IgD-negative memory B cell (primary cell): ENCODE data around the gene PRTG. TPM values are rescaled to one million over a fixed set of nuclear protein-coding genes. Genes with fewer than 3 reads are reported as not detected.
A peak's percentile ranks its signal among the peaks of the same experiment; 100 is the strongest.
"Not testable (repeated sequence)": the region's sequence is repeated elsewhere in the genome, so short reads cannot be mapped to it uniquely, and the experiment has no call there.

Experiments used
- H3K27ac Mint-ChIP-seq, 3 donors: one replicate each; pipeline ENCODE4 v1.8.0; 2020 to 2022; ENCODE audit warnings: mild to moderate bottlenecking in 3 of 3, mixed read lengths in 3 of 3, moderate library complexity in 1 of 3
- H3K27me3 Mint-ChIP-seq: one replicate; pipeline ENCODE4 v1.8.0; 2021; ENCODE audit warnings: mixed read lengths
- H3K36me3 Mint-ChIP-seq: one replicate; pipeline ENCODE4 v1.8.0; 2020; ENCODE audit warnings: mild to moderate bottlenecking, mixed read lengths
- H3K4me1 Mint-ChIP-seq, 3 donors: one replicate each; pipeline ENCODE4 v1.8.0; 2020 to 2022; ENCODE audit warnings: mixed read lengths in 3 of 3, mild to moderate bottlenecking in 1 of 3
- H3K4me3 Mint-ChIP-seq, 4 donors: one replicate each; pipeline ENCODE4 v1.8.0; 2020 to 2022; ENCODE audit warnings: mild to moderate bottlenecking in 4 of 4, mixed read lengths in 4 of 4, moderate library complexity in 3 of 4
- H3K9me3 Mint-ChIP-seq, 3 donors: one replicate each; pipeline ENCODE4 v1.8.0; 2020 to 2021; ENCODE audit warnings: mixed read lengths in 3 of 3, mild to moderate bottlenecking in 1 of 3
- polyA plus RNA-seq: library from polyadenylated mRNA; unstranded; fragments of 300-500 nt; fragmentation: Illumina TruSeq; gene quantifications from one replicate; pipeline ENCODE4 v1.2.3, GENCODE V29; 2021

The PRTG gene
- polyA plus RNA-seq, 1 donor from 2014 or later: not detected

DNA sequence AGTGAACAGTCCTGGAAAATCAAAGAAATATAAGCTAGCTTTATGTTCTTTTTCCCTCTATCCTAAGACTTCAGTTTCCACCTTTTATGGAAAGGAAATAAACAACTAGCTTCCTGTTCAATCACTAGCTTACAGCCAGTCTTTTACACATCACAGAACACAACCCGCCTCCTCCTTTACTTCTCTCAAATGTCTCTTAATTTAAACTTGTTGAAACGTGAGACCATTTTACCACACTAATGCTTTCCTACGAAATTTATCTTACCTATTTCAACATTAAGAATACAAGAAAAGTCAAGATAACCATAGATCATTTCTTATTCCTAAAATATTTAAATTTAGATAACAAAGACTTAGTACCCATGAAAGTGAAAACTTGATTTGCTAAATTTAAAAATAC lies 6.2 kb downstream of the PRTG start:
- H3K36me3 Mint-ChIP-seq: no peaks in the 10 kb centered on the region
- H3K4me1 Mint-ChIP-seq: no peaks in the 10 kb centered on the region
- H3K27ac Mint-ChIP-seq: no peak overlapping the region
- H3K4me3 Mint-ChIP-seq: no peak overlapping the region
- peaks cover 12% of the 10 kb centered on the region for H3K27me3 Mint-ChIP-seq
- no peaks in the 10 kb centered on the region for H3K9me3 Mint-ChIP-seq

DNA sequence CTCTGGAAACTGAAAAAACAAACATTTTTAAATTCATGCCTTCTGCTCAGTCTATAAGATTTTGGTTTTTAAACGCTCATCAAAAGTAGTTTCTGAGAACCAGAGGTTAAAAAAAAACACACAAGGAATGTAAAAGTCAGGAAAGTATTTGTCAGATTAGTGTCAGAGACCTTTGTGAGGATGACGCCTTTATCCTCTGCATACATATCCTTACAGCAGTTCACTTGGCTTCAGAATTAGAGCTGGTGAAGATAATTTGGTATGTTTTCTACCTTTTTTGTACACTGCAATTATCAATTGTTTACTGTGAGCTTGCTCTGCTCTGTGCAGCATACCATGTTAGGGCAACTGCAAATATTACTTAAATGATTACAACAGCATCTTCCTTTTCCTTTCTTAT lies 8.3 kb downstream of the PRTG start:
- H3K4me3 Mint-ChIP-seq: no peak overlapping the region

DNA sequence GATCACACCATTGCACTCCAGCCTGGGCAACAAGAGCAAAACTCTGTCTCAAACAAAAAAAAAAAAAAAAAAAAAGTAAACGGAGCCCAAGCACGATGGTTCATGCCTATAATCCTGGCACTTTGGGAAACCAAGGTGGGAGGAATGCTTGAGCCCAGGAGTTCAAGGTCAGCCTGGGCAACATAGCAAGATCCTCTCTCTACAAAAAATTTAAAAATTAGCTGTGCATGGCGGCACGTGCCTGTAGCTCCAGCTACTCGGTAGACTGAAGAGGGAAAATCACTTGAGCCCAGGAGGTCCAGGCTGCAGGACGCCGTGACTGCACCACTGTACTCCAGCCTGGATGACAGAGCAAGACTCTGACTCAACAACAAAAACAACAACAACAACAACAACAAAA lies 9.5 kb downstream of the PRTG start:
- H3K36me3 Mint-ChIP-seq, H3K27ac Mint-ChIP-seq, H3K4me3 Mint-ChIP-seq: not testable (repeated sequence)

More for the DNA sequence above, 8.3 kb downstream of the PRTG start:
- Mint-ChIP-seq H3K4me1 (no peaks in the 10 kb centered on the region), H3K27ac (no peak overlapping the region), H3K9me3 (no peaks in the 10 kb centered on the region), H3K27me3 (peaks cover 11% of the 10 kb centered on the region), H3K36me3 (no peaks in the 10 kb centered on the region)

DNA sequence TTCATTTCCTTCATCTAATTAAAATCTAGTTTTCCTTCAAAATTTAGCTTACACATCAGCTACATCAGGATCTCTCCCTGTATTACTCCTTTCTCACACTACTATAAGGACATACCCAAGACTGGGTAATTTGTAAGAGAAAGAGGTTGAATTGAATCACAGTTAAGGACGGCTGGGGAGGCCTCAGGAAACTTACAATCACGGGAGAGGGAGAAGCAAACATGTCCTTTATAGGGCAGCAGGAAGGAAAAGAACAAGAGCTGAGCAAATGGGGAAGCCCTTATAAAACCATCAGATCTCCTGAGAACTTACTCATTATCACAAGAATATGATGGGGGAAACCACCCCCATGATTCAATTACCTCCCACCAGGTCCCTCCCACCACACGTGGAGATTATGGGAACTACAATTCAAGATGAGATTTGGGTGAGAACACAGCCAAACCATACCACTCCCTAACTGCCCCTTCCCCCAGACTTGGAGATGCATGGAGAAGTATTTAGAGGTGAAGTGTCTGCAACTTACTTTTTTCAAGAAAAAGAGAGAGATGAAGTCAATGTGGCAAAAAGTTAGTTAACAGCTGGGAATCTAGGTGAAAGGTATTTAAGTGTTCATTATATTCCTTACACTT lies 21.3 kb downstream of the PRTG start:
- Mint-ChIP-seq H3K4me1 (peaks cover 0 to 3% (median 0%) of the 10 kb centered on the region in 3 donors), H3K9me3 (peaks cover 0 to 5% (median 4%) of the 10 kb centered on the region in 3 donors), H3K27me3 (peaks cover 26% of the 10 kb centered on the region), H3K27ac (no peak overlapping the region), H3K36me3 (no peaks in the 10 kb centered on the region), H3K4me3 (peak overlapping the region in 1 of 4 donors; percentile 14)

More for the DNA sequence above, 9.5 kb downstream of the PRTG start:
- not testable (repeated sequence) for H3K4me1 Mint-ChIP-seq, H3K27me3 Mint-ChIP-seq, H3K9me3 Mint-ChIP-seq

DNA sequence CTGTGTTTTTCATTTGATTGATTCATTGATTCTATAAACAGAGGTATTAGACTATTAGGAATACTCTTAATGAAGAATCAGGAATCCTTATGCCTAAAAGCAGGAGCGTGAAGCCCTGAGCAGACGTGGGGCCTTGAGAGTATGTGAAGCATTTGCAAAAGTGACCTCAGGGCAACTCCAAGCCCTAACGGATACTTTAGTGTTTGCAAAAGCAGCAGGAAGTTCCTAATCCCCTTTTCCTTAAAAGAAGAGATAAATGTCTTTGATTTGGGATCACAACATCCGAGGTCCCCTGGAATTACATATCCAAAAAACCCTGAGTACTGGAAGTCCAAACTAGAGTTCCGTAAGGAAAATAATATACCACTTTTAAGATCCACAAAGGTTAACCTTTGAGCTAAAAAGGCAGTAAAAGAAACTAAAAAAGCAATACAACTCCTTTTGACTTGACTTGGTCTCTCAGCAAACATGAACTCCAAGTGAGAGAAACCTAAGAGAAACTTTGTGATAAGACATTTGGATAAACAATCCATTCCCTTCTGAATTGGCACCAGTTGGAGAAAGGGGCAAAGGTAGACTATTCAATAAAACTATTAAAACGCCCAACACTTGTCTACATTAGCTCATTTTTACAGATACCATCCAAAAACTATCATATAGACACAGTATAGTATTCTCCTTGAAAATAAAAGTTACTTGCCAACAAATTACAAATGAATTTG lies 27.4 kb downstream of the PRTG start:
- Mint-ChIP-seq H3K27ac (no peak overlapping the region), H3K4me3 (no peak overlapping the region), H3K4me1 (peaks cover 0 to 3% (median 0%) of the 10 kb centered on the region in 3 donors), H3K27me3 (peaks cover 4% of the 10 kb centered on the region), H3K9me3 (peaks cover 0 to 2% (median 0%) of the 10 kb centered on the region in 3 donors), H3K36me3 (no peaks in the 10 kb centered on the region)

DNA sequence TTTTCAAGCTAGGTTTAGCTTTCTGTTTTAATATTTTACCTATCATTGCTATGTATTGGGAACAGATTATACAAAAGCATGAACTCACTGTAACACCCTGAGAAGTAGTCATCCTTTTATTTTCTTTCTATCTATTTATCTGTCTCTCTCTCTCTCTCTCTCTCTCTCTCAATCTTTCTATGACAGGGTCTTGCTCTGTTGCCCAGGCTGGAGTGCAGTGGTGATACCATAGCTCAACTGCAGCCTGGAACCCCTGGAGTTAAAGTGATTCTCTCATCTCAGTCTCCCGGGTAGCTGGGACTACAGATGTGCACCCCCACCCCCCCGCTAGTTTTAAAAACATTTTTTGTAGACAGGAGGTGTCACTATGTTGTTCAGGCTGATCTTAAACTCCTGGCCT lies 28.9 kb downstream of the PRTG start:
- Mint-ChIP-seq H3K4me3 (no peak overlapping the region), H3K36me3 (no peaks in the 10 kb centered on the region), H3K27me3 (peaks cover 4% of the 10 kb centered on the region), H3K9me3 (no peaks in the 10 kb centered on the region), H3K4me1 (peaks cover 0 to 3% (median 0%) of the 10 kb centered on the region in 3 donors), H3K27ac (no peak overlapping the region)

DNA sequence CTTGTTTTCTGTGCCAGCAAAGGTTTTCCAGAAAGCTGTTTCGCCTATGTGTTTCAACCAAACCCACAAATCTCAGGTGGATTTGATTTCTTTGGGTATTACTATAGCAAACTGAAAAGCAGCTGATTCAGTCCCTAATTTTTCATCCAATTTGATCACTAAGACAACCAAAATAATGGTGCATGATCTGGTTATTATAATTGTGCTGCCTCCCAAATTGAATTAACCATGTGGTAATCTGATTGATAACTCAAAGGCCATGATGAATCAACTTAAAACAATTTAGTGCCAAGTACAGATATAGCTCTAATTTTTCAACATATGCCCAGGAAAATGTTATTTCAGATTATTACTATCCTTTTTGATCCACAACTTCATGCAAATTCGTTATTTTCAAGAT lies 30.6 kb downstream of the PRTG start:
- H3K27ac Mint-ChIP-seq: no peak overlapping the region
- no peaks in the 10 kb centered on the region for H3K36me3 Mint-ChIP-seq
- H3K4me1 Mint-ChIP-seq: no peaks in the 10 kb centered on the region
- H3K9me3 Mint-ChIP-seq: no peaks in the 10 kb centered on the region
- H3K27me3 Mint-ChIP-seq: no peaks in the 10 kb centered on the region
- no peak overlapping the region for H3K4me3 Mint-ChIP-seq

DNA sequence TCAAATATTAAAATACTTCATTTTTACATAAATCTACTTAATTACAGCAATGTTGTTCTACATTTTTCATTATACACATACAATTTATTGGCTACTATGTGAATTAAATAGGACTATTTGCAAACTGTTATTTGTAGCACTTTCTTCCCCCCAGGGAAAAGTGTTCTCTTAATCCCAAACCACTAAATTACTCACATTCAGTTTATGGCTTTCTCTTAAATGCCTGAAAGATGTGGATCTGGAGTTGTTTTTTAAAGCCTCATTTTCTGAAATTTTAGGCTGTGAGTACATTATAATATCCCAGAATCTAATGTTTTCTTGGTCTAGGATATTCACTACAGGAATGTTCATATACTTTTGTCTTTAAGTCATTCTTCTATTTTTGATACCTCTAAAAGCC lies 32.7 kb downstream of the PRTG start:
- H3K4me1 Mint-ChIP-seq: no peaks in the 10 kb centered on the region
- no peaks in the 10 kb centered on the region for H3K27me3 Mint-ChIP-seq
- no peaks in the 10 kb centered on the region for H3K9me3 Mint-ChIP-seq
- H3K27ac Mint-ChIP-seq: no peak overlapping the region
- H3K36me3 Mint-ChIP-seq: no peaks in the 10 kb centered on the region
- no peak overlapping the region for H3K4me3 Mint-ChIP-seq

DNA sequence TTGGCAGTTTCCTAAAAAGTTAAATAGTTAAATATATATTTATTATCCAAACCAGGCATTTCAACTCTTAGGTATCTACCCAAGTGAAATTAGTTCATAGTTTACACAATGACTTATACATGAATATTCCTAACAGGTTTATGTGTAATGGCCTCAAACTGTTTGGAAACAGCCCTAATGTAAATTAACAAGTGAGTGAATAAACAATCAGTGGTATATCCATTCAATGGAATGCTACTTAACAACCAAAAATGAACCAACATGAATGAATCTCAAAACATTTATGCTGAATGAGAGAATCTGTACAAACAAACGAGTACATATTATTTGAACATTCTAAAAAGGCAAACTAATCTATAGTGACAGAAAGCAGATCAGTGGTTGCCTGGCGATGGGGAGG lies 33.5 kb downstream of the PRTG start:
- H3K9me3 Mint-ChIP-seq: no peaks in the 10 kb centered on the region
- no peaks in the 10 kb centered on the region for H3K36me3 Mint-ChIP-seq
- no peak overlapping the region for H3K27ac Mint-ChIP-seq
- no peaks in the 10 kb centered on the region for H3K27me3 Mint-ChIP-seq
- H3K4me3 Mint-ChIP-seq: no peak overlapping the region
- H3K4me1 Mint-ChIP-seq: no peaks in the 10 kb centered on the region

DNA sequence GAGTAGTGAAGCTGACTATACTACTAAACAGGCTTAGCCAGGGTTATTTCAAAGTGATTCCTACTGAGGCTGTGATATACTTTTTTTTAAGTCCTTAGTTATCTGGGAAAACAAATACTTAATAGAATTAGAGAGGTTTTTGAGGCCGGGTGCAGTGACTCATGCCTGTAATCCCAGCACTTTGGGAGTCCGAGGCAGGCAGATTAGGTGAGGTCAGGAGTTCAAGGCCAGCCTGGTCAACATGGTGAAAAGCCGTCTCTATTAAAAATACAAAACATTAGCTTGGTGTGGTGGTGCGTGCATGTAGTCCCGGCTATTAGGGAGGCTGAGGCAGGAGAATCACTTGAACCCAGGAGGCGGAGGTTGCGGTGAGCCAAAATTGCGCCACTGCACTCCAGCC lies 34.2 kb downstream of the PRTG start:
- Mint-ChIP-seq H3K27ac (peak overlapping the region in 1 of 3 donors; percentile 71), H3K4me3 (no peak overlapping the region), H3K27me3 (no peaks in the 10 kb centered on the region), H3K36me3 (no peaks in the 10 kb centered on the region), H3K9me3 (no peaks in the 10 kb centered on the region), H3K4me1 (no peaks in the 10 kb centered on the region)

DNA sequence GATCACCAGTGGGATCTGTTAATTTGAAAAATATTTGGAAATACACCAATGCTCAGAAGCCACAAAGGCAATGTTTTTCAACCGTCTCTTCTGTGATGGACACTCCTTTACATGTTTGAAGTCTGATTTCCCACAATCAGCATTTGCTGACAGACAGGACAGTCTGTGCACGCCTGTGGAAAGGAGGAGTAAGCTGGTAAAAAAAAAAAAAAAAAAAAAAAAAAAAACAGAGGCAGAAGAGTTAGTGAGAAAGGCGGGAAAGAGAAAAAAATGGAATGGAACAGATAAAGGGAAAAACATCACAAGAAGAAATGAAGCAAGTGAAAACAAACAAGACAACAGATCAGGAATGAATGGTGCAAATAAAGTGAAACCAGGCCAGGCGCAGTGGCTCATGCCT lies 35.0 kb downstream of the PRTG start:
- no peak overlapping the region for H3K4me3 Mint-ChIP-seq
- no peaks in the 10 kb centered on the region for H3K9me3 Mint-ChIP-seq
- no peaks in the 10 kb centered on the region for H3K4me1 Mint-ChIP-seq
- no peaks in the 10 kb centered on the region for H3K36me3 Mint-ChIP-seq
- H3K27me3 Mint-ChIP-seq: no peaks in the 10 kb centered on the region
- H3K27ac Mint-ChIP-seq: no peak overlapping the region

DNA sequence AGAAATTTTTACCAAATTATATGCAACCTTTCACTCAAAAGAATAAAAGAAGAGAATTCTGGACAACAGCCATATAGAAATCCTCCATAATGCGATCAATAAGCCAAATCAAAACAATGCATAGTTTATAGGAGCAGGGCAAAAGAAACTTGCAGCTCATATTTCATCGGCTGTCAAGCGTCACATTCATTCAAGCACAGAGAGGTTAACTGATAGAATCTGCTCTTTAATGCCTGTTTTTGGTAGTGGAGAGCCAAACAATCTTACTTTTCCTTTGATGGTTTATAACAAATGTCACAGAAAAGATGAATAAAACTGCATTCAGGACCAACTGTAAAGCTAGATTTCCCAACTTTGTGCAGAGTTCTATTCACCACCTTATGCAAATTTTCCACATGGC lies 35.4 kb downstream of the PRTG start:
- Mint-ChIP-seq H3K27ac (no peak overlapping the region), H3K36me3 (no peaks in the 10 kb centered on the region), H3K4me3 (no peak overlapping the region), H3K4me1 (no peaks in the 10 kb centered on the region), H3K9me3 (no peaks in the 10 kb centered on the region), H3K27me3 (no peaks in the 10 kb centered on the region)

DNA sequence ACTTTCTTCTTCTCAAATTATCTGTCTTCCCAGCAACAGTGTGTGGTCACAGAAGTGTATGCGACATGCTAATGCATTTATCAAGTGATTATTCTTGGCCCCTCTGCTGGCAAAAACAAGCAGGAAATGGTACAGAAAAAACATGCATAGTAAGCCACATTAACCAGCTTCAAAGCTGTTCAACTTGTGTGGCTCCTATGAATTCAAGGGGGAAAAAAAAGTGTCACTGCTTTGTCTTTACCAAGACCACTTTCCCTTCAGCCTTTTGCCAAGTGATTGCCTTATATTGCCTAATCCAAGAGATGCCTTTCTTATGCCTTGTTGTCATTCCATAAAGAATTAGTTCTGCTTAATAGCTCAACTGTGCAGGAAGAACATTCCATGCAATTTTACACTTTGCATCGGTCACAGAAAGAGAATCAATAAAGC lies 39.1 kb downstream of the PRTG start:
- Mint-ChIP-seq H3K27me3 (peaks cover 3% of the 10 kb centered on the region), H3K36me3 (no peaks in the 10 kb centered on the region), H3K4me3 (no peak overlapping the region), H3K9me3 (no peaks in the 10 kb centered on the region), H3K4me1 (no peaks in the 10 kb centered on the region), H3K27ac (no peak overlapping the region)

DNA sequence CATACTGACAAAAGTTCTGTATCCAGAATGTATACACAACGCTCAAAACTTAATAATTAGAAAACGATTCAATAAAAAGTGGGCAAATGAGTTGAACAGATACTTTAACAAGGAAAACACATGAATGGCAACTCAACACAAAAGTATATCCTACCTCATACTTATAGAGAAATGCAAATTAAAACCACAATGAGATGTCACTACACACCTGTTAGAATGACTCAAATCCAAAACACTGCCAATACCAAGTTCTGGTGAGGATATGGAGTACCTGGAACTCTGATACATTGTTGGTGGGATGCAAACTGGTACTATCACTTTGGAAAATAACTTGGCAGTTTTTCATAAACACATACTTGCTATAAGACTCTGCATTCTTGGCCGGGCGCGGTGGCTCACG lies 42.1 kb downstream of the PRTG start:
- no peaks in the 10 kb centered on the region for H3K36me3 Mint-ChIP-seq
- H3K4me1 Mint-ChIP-seq: no peaks in the 10 kb centered on the region
- H3K9me3 Mint-ChIP-seq: no peaks in the 10 kb centered on the region
- H3K4me3 Mint-ChIP-seq: no peak overlapping the region
- peaks cover 5% of the 10 kb centered on the region for H3K27me3 Mint-ChIP-seq
- no peak overlapping the region for H3K27ac Mint-ChIP-seq

DNA sequence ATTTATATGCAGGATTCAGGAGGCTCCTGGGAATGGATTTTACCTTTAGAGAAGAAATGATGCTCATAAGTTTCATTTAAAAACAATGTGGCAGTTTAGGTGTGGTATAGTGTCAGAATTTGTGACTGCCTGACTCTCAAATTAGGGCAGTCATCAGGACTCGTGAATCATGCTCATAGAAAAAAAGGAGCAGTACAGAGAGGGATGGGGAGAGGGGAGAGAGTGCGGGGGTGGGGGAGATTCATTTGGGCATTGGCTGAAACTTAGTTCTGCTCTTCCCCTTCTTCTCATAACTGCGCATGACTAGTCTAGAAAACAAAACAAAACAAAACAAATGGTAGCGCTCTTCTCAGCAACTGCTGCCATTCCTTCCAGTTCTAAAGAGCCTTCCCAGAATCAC lies 44.3 kb downstream of the PRTG start:
- H3K4me3 Mint-ChIP-seq: peak overlapping the region in 1 of 4 donors; percentile 11
- H3K36me3 Mint-ChIP-seq: no peaks in the 10 kb centered on the region
- peaks cover 5% of the 10 kb centered on the region for H3K27me3 Mint-ChIP-seq
- H3K9me3 Mint-ChIP-seq: no peaks in the 10 kb centered on the region
- no peak overlapping the region for H3K27ac Mint-ChIP-seq
- peaks cover 5% of the 10 kb centered on the region in 3 donors for H3K4me1 Mint-ChIP-seq

DNA sequence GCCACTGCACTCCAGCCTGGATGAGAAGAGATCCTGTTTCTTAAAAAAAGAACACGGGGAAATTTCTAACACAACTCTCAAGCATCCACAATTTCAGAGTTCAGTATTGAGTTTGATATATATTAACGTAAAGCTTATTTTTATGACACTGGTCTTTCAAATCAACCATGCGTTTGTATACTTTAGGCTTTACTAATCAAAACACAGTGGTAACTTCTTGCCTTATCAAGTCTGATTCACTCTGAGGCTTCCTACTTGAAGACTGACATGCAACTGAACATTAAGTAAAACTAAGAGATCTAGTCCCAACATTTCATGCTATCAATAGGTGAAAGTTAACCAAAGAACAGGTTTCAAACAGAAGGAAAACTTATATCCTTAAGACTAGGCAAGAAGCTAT lies 46.7 kb downstream of the PRTG start:
- peaks cover 5% of the 10 kb centered on the region for H3K27me3 Mint-ChIP-seq
- no peaks in the 10 kb centered on the region for H3K9me3 Mint-ChIP-seq
- H3K4me1 Mint-ChIP-seq: peaks cover 5% of the 10 kb centered on the region in 3 donors
- no peaks in the 10 kb centered on the region for H3K36me3 Mint-ChIP-seq
- H3K27ac Mint-ChIP-seq: no peak overlapping the region
- no peak overlapping the region for H3K4me3 Mint-ChIP-seq
